PFSK-1 (cell line): ENCODE results near the gene ARHGAP6.

Experiments
- REST ChIP-seq, 2 experiments: IDR thresholded peaks; 2 replicates each; pipeline versions ENCODE4 v1.6.1 to v1.8.0; 2011 to 2012; ENCODE audit warnings: low read depth in 2 of 2, low read length in 2 of 2, control low read depth in 1 of 2, inconsistent platforms in 1 of 2, mild to moderate bottlenecking in 1 of 2, moderate library complexity in 1 of 2; ENCODE audit not compliant: insufficient read depth in 1 of 2
- TAF1 ChIP-seq: IDR thresholded peaks from 2 replicates; pipeline ENCODE4 v1.6.1; 2012; ENCODE audit warnings: low read length, control low read depth, borderline replicate concordance; ENCODE audit not compliant: insufficient read depth

DNA sequence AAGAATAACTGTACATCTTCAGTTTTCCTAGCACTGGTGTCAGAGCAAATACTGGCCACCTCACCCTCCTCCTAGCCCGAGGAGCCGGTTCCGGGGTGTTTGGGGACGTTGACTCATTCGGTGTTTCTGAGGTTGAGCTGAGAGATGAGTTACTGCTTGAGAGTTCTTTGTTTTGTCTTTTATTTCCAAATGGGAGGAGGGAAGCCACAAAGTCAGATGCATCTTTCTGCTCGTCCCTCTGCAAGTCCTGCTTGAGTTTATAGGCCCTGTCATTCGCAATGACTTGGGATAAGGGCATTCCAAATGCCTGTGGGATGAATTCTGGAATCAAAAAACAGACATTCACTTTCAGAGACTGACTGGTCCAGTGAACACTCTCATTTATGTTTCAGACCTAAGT, 477.1 kb downstream of the ARHGAP6 start:
- TF ChIP-seq REST (IDR thresholded peaks at IDR 0.05; ENCODE audit: insufficient read depth in 1 of 2, low read depth in 2 of 2, low read length in 2 of 2) (no peak), TAF1 (no peak)
